ENCODE results near the gene PPP1R3G. TPM values are rescaled to one million over a fixed set of nuclear protein-coding genes. Genes with fewer than 3 reads are reported as not detected.

Gene PPP1R3G
- total RNA-seq, 1 experiment from 2014 or later: not detected

DNA sequence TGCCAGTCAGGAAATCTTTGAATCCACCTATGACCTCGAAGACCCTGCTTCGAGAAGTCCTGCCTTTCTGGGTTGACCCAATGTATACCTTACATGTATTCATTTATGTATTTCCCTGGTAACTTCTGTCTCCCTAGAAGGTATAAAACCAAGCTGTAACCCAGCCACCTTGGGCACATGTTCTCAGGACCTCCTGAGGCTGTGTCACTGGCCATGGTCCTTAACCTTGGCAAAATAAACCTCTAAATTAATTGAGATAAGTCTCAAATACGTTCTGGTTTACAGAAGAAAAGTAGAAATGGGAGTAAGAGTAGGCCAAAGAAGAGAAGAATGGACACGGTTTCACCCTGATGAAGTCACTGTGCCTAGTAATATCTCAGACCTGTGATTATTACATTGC, 30.0 kb upstream of the PPP1R3G start:
- Mint-ChIP-seq H3K9me3 (peaks cover 12 to 23% of the 10 kb centered on the region in 2 experiments), H3K27me3 (ENCODE audit: low read depth) (peaks cover 11% of the 10 kb centered on the region), H3K4me1 (peaks cover 11 to 13% of the 10 kb centered on the region in 2 experiments), H3K27ac (no peak overlapping the region; a peak in 1 of 7 replicates), H3K36me3 (ENCODE audit: insufficient read depth in 1 of 3, low read depth in 3 of 3) (peaks cover 7 to 28% (median 7%) of the 10 kb centered on the region in 3 experiments; a peak in 6 of 7 replicates), H3K4me3 (no peak overlapping the region)
- H3K4me2 ChIP-seq (ENCODE audit: insufficient read depth, insufficient read length, low read length): no peak overlapping the region
- H2AK5ac ChIP-seq (ENCODE audit: insufficient read length, low read length): no peak overlapping the region
- no peaks in the 10 kb centered on the region for H3K4me1 ChIP-seq (ENCODE audit: insufficient read depth, low read length)
- H4K5ac ChIP-seq (ENCODE audit: insufficient read length, low read depth, low read length): no peak overlapping the region
- H3K14ac ChIP-seq (ENCODE audit: insufficient read depth, low read length): no peak overlapping the region
- H2BK15ac ChIP-seq (ENCODE audit: low read depth, low read length): no peak overlapping the region
- H3K9me3 ChIP-seq (ENCODE audit: control insufficient read depth, low read depth, low read length): no peaks in the 10 kb centered on the region
- DNase-seq: no peak
- no peak overlapping the region for H3K4ac ChIP-seq (ENCODE audit: low read depth, low read length)
- H3K56ac ChIP-seq (ENCODE audit: insufficient read length, low read depth, low read length): no peak overlapping the region
- no peaks in the 10 kb centered on the region for H3K79me2 ChIP-seq (ENCODE audit: insufficient read depth, low read length)
- no peak overlapping the region for H3K23ac ChIP-seq (ENCODE audit: insufficient read length, low read depth, low read length)
- H2BK12ac ChIP-seq (ENCODE audit: insufficient read length, low read depth, low read length): no peak overlapping the region
- no peaks in the 10 kb centered on the region for H4K20me1 ChIP-seq (ENCODE audit: control insufficient read depth, insufficient read depth, insufficient read length)
- no peak overlapping the region for H3K9ac ChIP-seq (ENCODE audit: extremely low read depth, insufficient read length, low read length)
- no peak overlapping the region for H4K8ac ChIP-seq (replicated peaks; ENCODE audit: insufficient read length, low read depth, low read length)
- no peaks in the 10 kb centered on the region for H3K79me1 ChIP-seq (ENCODE audit: insufficient read depth, low read depth, low read length, poor library complexity, severe bottlenecking)
- H2AFZ ChIP-seq (ENCODE audit: low read length): no peak overlapping the region
- H2BK20ac ChIP-seq (ENCODE audit: low read depth, low read length, poor library complexity, severe bottlenecking): no peak overlapping the region
- no peak overlapping the region for H3K18ac ChIP-seq (ENCODE audit: insufficient read length, low read depth, low read length)
- H3K27me3 ChIP-seq (ENCODE audit: insufficient read depth, low read length): no peaks in the 10 kb centered on the region
- H4K91ac ChIP-seq (ENCODE audit: insufficient read length, low read depth, low read length): no peak overlapping the region
- H3T11ph ChIP-seq (ENCODE audit: low read length): no peak overlapping the region
- WGBS (ENCODE audit: extremely low coverage, insufficient read length, low lambda C conversion rate): no CpG with 5 or more reads among the region's 4 CpGs
- no peak overlapping the region for H3K27ac ChIP-seq (ENCODE audit: insufficient read length, low read depth, low read length)
- TF ChIP-seq, protein P1, sequence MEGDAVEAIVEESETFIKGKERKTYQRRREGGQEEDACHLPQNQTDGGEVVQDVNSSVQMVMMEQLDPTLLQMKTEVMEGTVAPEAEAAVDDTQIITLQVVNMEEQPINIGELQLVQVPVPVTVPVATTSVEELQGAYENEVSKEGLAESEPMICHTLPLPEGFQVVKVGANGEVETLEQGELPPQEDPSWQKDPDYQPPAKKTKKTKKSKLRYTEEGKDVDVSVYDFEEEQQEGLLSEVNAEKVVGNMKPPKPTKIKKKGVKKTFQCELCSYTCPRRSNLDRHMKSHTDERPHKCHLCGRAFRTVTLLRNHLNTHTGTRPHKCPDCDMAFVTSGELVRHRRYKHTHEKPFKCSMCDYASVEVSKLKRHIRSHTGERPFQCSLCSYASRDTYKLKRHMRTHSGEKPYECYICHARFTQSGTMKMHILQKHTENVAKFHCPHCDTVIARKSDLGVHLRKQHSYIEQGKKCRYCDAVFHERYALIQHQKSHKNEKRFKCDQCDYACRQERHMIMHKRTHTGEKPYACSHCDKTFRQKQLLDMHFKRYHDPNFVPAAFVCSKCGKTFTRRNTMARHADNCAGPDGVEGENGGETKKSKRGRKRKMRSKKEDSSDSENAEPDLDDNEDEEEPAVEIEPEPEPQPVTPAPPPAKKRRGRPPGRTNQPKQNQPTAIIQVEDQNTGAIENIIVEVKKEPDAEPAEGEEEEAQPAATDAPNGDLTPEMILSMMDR (conservative IDR thresholded peaks at IDR 0.05): no peak
- H2BK120ac ChIP-seq (ENCODE audit: low read depth, low read length, poor library complexity, severe bottlenecking): no peak overlapping the region
- H3K23me2 ChIP-seq (ENCODE audit: insufficient read length, low read depth, low read length, poor library complexity, severe bottlenecking): no peaks in the 10 kb centered on the region
- H2BK5ac ChIP-seq (ENCODE audit: insufficient read length, low read length): no peak overlapping the region
